HEK293 (cell line): ENCODE results near the gene CC2D1A.
A peak's percentile ranks its signal among the peaks of the same experiment; 100 is the strongest.

Experiments
- CTCF ChIA-PET: fragments of 350-600 bp; formaldehyde crosslinking; extraction: SDS; loops from one replicate; lab custom pipeline; 2021; ENCODE audit warnings: antibody characterized with exemption; lab: Yijun Ruan, JAX
- POLR2A ChIA-PET: fragments of 300-600 bp; formaldehyde crosslinking; extraction: SDS; loops from one replicate; lab custom pipeline; 2020; ENCODE audit warnings: antibody characterized with exemption, inconsistent platforms; lab: Yijun Ruan, JAX
- H3K27ac ChIP-seq: fragments of 200-500 bp; sonication (Bioruptor generic); 2 replicates; pipeline ENCODE4 v1.5.1; 2014; ENCODE audit warnings: low read depth, low read length, control low read depth, inconsistent platforms; ENCODE audit errors: extremely low read depth
- H3K36me3 ChIP-seq, 2 experiments: fragments of 200-500 bp in 1 of 2; sonication (Bioruptor generic) in 1 of 2; 1 replicate in 1 of 2; 2 replicates in 1 of 2; pipeline ENCODE4 v1.5.1; 2014 to 2017; ENCODE audit warnings: inconsistent platforms in 2 of 2, low read length in 2 of 2; ENCODE audit not compliant: control insufficient read depth in 2 of 2, insufficient read depth in 1 of 2
- H3K4me1 ChIP-seq: fragments of 200-500 bp; sonication (Bioruptor generic); 2 replicates; pipeline ENCODE4 v1.5.1; 2014; ENCODE audit warnings: mild to moderate bottlenecking, low read length, inconsistent platforms; ENCODE audit not compliant: control insufficient read depth, insufficient read depth
- H3K4me3 ChIP-seq: 2 replicates; pipeline ENCODE4 v1.5.1; 2011; ENCODE audit warnings: low read depth, mild to moderate bottlenecking, control low read depth, low read length, moderate library complexity
- H3K9me3 ChIP-seq: fragments of 200-500 bp; sonication (Bioruptor generic); 2 replicates; pipeline ENCODE4 v1.5.1; 2014; ENCODE audit warnings: low read depth, low read length, inconsistent platforms; ENCODE audit not compliant: control insufficient read depth, insufficient read depth
- ATF2 ChIP-seq: fragments of 450-650 bp; formaldehyde crosslinking; IDR thresholded peaks from 2 replicates; pipeline ENCODE4 v1.5.1; 2016; ENCODE audit warnings: missing biosample characterization, missing genetic modification characterization, low read depth
- KLF16 ChIP-seq: fragments of 450-650 bp; formaldehyde crosslinking; IDR thresholded peaks from 2 replicates; pipeline ENCODE4 v1.5.1; 2017; ENCODE audit warnings: missing biosample characterization, missing genetic modification characterization
- SCRT2 ChIP-seq: fragments of 450-650 bp; formaldehyde crosslinking; IDR thresholded peaks from 2 replicates; pipeline ENCODE4 v1.5.1; 2016; ENCODE audit warnings: missing biosample characterization, missing genetic modification characterization
- ZBTB17 ChIP-seq: fragments of 450-650 bp; formaldehyde crosslinking; IDR thresholded peaks from 2 replicates; pipeline ENCODE4 v1.5.1; 2016; ENCODE audit warnings: missing biosample characterization, missing genetic modification characterization
- ZBTB20 ChIP-seq: fragments of 450-650 bp; formaldehyde crosslinking; IDR thresholded peaks from 2 replicates; pipeline ENCODE4 v1.5.1; 2016; ENCODE audit warnings: missing biosample characterization, missing genetic modification characterization
- ZBTB21 ChIP-seq: fragments of 450-650 bp; formaldehyde crosslinking; IDR thresholded peaks from 2 replicates; pipeline ENCODE4 v1.5.1; 2017; ENCODE audit warnings: missing biosample characterization, missing genetic modification characterization
- ZBTB7A ChIP-seq: fragments of 450-650 bp; formaldehyde crosslinking; IDR thresholded peaks from 2 replicates; pipeline ENCODE4 v1.5.1; 2016; ENCODE audit warnings: low read depth, missing biosample characterization, missing genetic modification characterization
- ZNF121 ChIP-seq: fragments of 450-650 bp; formaldehyde crosslinking; IDR thresholded peaks from 2 replicates; pipeline ENCODE4 v1.5.1; 2016; ENCODE audit warnings: missing biosample characterization, missing genetic modification characterization
- ZNF146 ChIP-seq: fragments of 450-650 bp; formaldehyde crosslinking; IDR thresholded peaks from 2 replicates; pipeline ENCODE4 v1.5.1; 2016; ENCODE audit warnings: missing biosample characterization, missing genetic modification characterization
- ZNF157 ChIP-seq: fragments of 450-650 bp; formaldehyde crosslinking; IDR thresholded peaks from 2 replicates; pipeline ENCODE4 v1.5.1; 2016; ENCODE audit warnings: missing biosample characterization, missing genetic modification characterization
- ZNF24 ChIP-seq: fragments of 450-650 bp; formaldehyde crosslinking; IDR thresholded peaks from 2 replicates; pipeline ENCODE4 v1.5.1; 2016; ENCODE audit warnings: missing biosample characterization, missing genetic modification characterization
- ZNF335 ChIP-seq: fragments of 450-650 bp; formaldehyde crosslinking; conservative IDR thresholded peaks from 2 replicates; pipeline ENCODE4 v1.5.1; 2016; ENCODE audit warnings: missing biosample characterization, missing genetic modification characterization
- ZNF354C ChIP-seq: fragments of 450-650 bp; formaldehyde crosslinking; IDR thresholded peaks from 2 replicates; pipeline ENCODE4 v1.5.1; 2016; ENCODE audit warnings: missing biosample characterization, missing genetic modification characterization, low read depth, borderline replicate concordance
- ZNF596 ChIP-seq: fragments of 450-650 bp; IDR thresholded peaks from 2 replicates; pipeline ENCODE4 v1.5.0; 2018; ENCODE audit warnings: missing biosample characterization, mild to moderate bottlenecking, missing genetic modification characterization, moderate library complexity
- ZNF639 ChIP-seq: fragments of 450-650 bp; formaldehyde crosslinking; IDR thresholded peaks from 2 replicates; pipeline ENCODE4 v1.5.1; 2016; ENCODE audit warnings: missing biosample characterization, missing genetic modification characterization
- ZSCAN23 ChIP-seq: fragments of 450-650 bp; formaldehyde crosslinking; IDR thresholded peaks from 2 replicates; pipeline ENCODE4 v1.5.1; 2016; ENCODE audit warnings: missing biosample characterization, missing genetic modification characterization
- ZSCAN4 ChIP-seq: fragments of 450-650 bp; formaldehyde crosslinking; IDR thresholded peaks from 2 replicates; pipeline ENCODE4 v1.5.1; 2017; ENCODE audit warnings: missing biosample characterization, missing genetic modification characterization
- TF ChIP-seq, protein P1 (sequence below): fragments of 450-650 bp; formaldehyde crosslinking; IDR thresholded peaks from 2 replicates; pipeline ENCODE4 v1.5.1; 2017; ENCODE audit warnings: missing biosample characterization, missing genetic modification characterization
- TF ChIP-seq, protein P2 (sequence below): fragments of 450-650 bp; formaldehyde crosslinking; IDR thresholded peaks from 2 replicates; pipeline ENCODE4 v1.5.1; 2016; ENCODE audit warnings: missing biosample characterization, missing genetic modification characterization

The CC2D1A gene

DNA sequence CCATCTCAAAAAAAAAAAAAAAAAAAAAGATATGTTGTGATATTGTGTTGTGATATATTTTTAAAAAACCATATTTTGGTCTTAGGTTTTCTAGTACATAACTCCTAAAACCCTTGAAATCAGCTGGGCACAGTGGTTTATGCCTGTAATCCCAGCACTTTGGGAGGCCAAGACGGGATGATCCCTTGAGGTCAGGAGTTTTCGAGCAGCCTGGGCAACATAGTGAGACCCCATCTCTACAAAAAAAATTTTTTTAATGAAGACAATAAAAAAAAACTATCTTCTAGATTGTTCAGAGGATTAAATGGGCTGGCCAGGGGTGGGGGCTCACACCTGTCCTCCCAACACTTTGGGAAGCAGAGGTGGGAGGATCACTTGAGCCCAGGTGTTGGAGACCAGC, 45.0 kb downstream of the CC2D1A start:
- H3K9me3 ChIP-seq: no peaks in the 10 kb centered on the region
- no peaks in the 10 kb centered on the region for H3K4me1 ChIP-seq
- H3K36me3 ChIP-seq: peaks cover 0 to 20% of the 10 kb centered on the region in 2 experiments; a peak in 1 of 3 replicates
- no peak overlapping the region for H3K27ac ChIP-seq
- no peak overlapping the region for H3K4me3 ChIP-seq
- CTCF ChIA-PET: interaction anchor here (0.7 to 0.9 kb wide), 2 partner anchors 98 to 121 kb away, joined by 3 to 4 read pairs; no protein-coding TSS in a partner anchor
- TF ChIP-seq ZSCAN23: no peak
- TF ChIP-seq ZSCAN4: no peak
- TF ChIP-seq ZNF121 (tag by site-specific recombination): peak; percentile 58; the same call in 1 of the 2 replicates
- POLR2A ChIA-PET: interaction anchor here (0.7 kb wide), 1 partner anchor 225 kb away, joined by 5 read pairs; no protein-coding TSS in a partner anchor

- Histone ChIP-seq H3K4me1 (no peaks in the 10 kb centered on the region), H3K27ac (no peak overlapping the region), H3K36me3 (peaks cover 2 to 28% of the 10 kb centered on the region in 2 experiments; a peak in 2 of 3 replicates), H3K4me3 (peak overlapping the region; percentile 37), H3K9me3 (no peaks in the 10 kb centered on the region)
- ChIA-PET POLR2A (interaction anchor here (0.6 to 1.8 kb wide), 4 partner anchors 10 to 520 kb away, joined by 3 to 6 read pairs (median 4); no protein-coding TSS in a partner anchor), CTCF (interaction anchor here (0.6 to 1.0 kb wide), 3 partner anchors 71 to 163 kb away, joined by 3 read pairs; no protein-coding TSS in a partner anchor)
- no peak for TF ChIP-seq ZNF596 (tag by site-specific recombination)
- no peak for TF ChIP-seq ZNF157
- TF ChIP-seq ZNF354C (tag by site-specific recombination): no peak
- TF ChIP-seq ZNF121 (tag by site-specific recombination): no peak
- TF ChIP-seq, protein P1, sequence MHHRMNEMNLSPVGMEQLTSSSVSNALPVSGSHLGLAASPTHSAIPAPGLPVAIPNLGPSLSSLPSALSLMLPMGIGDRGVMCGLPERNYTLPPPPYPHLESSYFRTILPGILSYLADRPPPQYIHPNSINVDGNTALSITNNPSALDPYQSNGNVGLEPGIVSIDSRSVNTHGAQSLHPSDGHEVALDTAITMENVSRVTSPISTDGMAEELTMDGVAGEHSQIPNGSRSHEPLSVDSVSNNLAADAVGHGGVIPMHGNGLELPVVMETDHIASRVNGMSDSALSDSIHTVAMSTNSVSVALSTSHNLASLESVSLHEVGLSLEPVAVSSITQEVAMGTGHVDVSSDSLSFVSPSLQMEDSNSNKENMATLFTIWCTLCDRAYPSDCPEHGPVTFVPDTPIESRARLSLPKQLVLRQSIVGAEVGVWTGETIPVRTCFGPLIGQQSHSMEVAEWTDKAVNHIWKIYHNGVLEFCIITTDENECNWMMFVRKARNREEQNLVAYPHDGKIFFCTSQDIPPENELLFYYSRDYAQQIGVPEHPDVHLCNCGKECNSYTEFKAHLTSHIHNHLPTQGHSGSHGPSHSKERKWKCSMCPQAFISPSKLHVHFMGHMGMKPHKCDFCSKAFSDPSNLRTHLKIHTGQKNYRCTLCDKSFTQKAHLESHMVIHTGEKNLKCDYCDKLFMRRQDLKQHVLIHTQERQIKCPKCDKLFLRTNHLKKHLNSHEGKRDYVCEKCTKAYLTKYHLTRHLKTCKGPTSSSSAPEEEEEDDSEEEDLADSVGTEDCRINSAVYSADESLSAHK (tag by site-specific recombination): no peak
- peak; percentile 97 for TF ChIP-seq ZNF335
- no peak for TF ChIP-seq ZSCAN23
- no peak for TF ChIP-seq ZBTB7A (tag by site-specific recombination)
- no peak for TF ChIP-seq ZNF24 (tag by site-specific recombination)
- peak; percentile 45; the same call in 1 of the 2 replicates for TF ChIP-seq ATF2 (tag by site-specific recombination)
- TF ChIP-seq KLF16: 0 out of 2 replicates have a peak, but pooled peaks have one; percentile 13
- TF ChIP-seq, protein P2, sequence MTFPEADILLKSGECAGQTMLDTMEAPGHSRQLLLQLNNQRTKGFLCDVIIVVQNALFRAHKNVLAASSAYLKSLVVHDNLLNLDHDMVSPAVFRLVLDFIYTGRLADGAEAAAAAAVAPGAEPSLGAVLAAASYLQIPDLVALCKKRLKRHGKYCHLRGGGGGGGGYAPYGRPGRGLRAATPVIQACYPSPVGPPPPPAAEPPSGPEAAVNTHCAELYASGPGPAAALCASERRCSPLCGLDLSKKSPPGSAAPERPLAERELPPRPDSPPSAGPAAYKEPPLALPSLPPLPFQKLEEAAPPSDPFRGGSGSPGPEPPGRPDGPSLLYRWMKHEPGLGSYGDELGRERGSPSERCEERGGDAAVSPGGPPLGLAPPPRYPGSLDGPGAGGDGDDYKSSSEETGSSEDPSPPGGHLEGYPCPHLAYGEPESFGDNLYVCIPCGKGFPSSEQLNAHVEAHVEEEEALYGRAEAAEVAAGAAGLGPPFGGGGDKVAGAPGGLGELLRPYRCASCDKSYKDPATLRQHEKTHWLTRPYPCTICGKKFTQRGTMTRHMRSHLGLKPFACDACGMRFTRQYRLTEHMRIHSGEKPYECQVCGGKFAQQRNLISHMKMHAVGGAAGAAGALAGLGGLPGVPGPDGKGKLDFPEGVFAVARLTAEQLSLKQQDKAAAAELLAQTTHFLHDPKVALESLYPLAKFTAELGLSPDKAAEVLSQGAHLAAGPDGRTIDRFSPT (tag by site-specific recombination): peak; percentile 74; the same call in 1 of the 2 replicates
- peak; percentile 95 for TF ChIP-seq ZBTB17 (tag by site-specific recombination)
- peak; percentile 99 for TF ChIP-seq ZBTB20 (tag by site-specific recombination)
- 0 out of 2 replicates have a peak, but pooled peaks have one; percentile 15 for TF ChIP-seq SCRT2
- TF ChIP-seq ZBTB21 (tag by site-specific recombination): no peak
- TF ChIP-seq ZNF146 (tag by site-specific recombination): no peak
- no peak for TF ChIP-seq ZNF639 (tag by site-specific recombination)
Measured at GRCh38 chr19:13951799-13952153, 45.8 kb downstream of the CC2D1A start.
